ENCODE results near the gene PGR.

Gene PGR

DNA sequence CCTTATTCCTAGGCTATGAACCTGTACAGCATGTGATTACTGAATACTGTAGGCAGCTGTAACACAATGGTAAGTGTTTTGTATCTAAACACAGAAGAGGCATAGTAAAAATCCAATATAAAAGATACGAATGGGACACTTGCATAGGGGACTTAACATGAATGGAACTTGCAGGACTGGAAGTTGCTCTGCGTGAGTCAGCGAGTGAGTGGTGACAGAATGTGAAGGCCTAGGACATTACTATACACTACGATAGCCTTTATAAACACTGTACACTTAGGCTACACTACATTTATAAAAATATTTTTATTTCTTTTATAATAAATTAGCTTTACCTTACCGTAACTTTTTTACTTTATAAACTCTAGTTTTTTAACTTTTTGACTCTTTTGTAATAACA lies 81.1 kb downstream of the PGR start:
- no peak overlapping the region for H3K27ac ChIP-seq (ENCODE audit: low read depth, low read length)
- H3K23ac ChIP-seq (ENCODE audit: low read length): no peak overlapping the region
- no peak overlapping the region for H2AK5ac ChIP-seq (ENCODE audit: low read length)
- WGBS (ENCODE audit: extremely low coverage, insufficient coverage, low lambda C conversion rate): 100% methylated on average over 2 of the region's 5 CpGs
- no peak overlapping the region for H3K4me3 ChIP-seq (ENCODE audit: low read length)
- H3K36me3 ChIP-seq (ENCODE audit: control insufficient read depth, insufficient read depth, low read length): no peaks in the 10 kb centered on the region
- no peak for DNase-seq
- no peak overlapping the region for H2BK5ac ChIP-seq (ENCODE audit: low read length)
- H4K8ac ChIP-seq (ENCODE audit: low read depth, low read length): no peak overlapping the region
- no peak overlapping the region for H4K5ac ChIP-seq (ENCODE audit: low read length)
- no peaks in the 10 kb centered on the region for H3K79me1 ChIP-seq (ENCODE audit: low read length)
- H3K4me2 ChIP-seq (ENCODE audit: low read length): no peak overlapping the region
- H3K4ac ChIP-seq (ENCODE audit: low read depth, low read length): no peak overlapping the region
- no peaks in the 10 kb centered on the region for H3K4me1 ChIP-seq (ENCODE audit: control insufficient read depth, low read depth, low read length)
- H3K56ac ChIP-seq (ENCODE audit: low read length): no peak overlapping the region
- H2BK15ac ChIP-seq (replicated peaks; ENCODE audit: low read depth): no peak overlapping the region
- no peaks in the 10 kb centered on the region for H3K27me3 ChIP-seq (ENCODE audit: insufficient read depth, low read length, poor library complexity)
- H3K18ac ChIP-seq (ENCODE audit: low read length): no peak overlapping the region
- no peak overlapping the region for H2BK120ac ChIP-seq (ENCODE audit: low read depth, low read length)
- no peak overlapping the region for H3K9ac ChIP-seq (ENCODE audit: low read length)
- no peaks in the 10 kb centered on the region for H3K79me2 ChIP-seq (ENCODE audit: control insufficient read depth, insufficient read depth, low read length)

DNA sequence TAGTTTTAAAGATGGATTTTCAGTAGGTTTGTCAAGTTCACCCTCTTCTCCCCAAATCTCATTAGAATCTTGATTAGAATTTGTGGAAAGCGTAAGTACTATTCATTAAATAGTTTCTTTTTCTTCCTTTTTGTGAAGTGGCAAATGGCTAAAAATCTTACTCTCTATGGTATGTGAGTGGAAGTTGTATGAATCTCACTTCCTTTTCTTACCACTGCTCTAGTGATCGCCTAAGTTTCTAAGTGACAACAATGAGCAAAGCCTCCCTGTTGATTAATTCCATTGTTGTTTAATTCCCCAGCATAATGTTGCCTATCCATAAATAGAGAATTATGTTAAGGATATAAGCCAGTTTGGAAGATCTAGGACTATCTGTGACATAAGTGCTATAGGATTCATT lies 82.7 kb downstream of the PGR start:
- Histone ChIP-seq H3K4me1 (ENCODE audit: control insufficient read depth, low read depth, low read length) (no peaks in the 10 kb centered on the region), H2AK5ac (ENCODE audit: low read length) (no peak overlapping the region)
- DNase-seq: no peak

DNA sequence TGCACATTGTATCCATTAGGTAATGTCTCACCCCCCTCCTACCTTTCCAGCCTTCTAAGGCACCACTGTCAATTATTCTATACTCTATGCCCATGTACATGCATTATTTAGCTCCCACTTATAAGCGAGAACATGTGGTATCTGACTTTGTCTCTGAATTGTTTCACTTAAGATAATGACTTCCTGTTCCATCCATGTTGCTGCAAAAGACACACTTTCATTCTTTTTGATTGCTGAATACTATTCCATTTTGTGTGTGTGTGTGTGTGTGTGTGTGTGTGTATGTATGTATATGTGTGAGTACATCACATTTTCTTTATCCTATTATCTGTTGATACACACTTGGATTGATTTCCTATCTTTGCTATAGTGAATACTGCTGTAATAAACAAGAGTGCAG lies 84.2 kb downstream of the PGR start:
- Histone ChIP-seq H3K4me3 (ENCODE audit: low read length) (no peak overlapping the region), H4K8ac (ENCODE audit: low read depth, low read length) (no peak overlapping the region), H3K18ac (ENCODE audit: low read length) (no peak overlapping the region), H3K4ac (ENCODE audit: low read depth, low read length) (no peak overlapping the region), H3K79me2 (ENCODE audit: control insufficient read depth, insufficient read depth, low read length) (no peaks in the 10 kb centered on the region), H2BK120ac (ENCODE audit: low read depth, low read length) (no peak overlapping the region), H2BK5ac (ENCODE audit: low read length) (no peak overlapping the region), H3K23ac (ENCODE audit: low read length) (no peak overlapping the region), H3K4me2 (ENCODE audit: low read length) (no peak overlapping the region), H3K27ac (ENCODE audit: low read depth, low read length) (no peak overlapping the region), H2AK5ac (ENCODE audit: low read length) (no peak overlapping the region), H4K5ac (ENCODE audit: low read length) (no peak overlapping the region), H3K9ac (ENCODE audit: low read length) (no peak overlapping the region), H3K79me1 (ENCODE audit: low read length) (no peaks in the 10 kb centered on the region), H3K56ac (ENCODE audit: low read length) (no peak overlapping the region), H3K27me3 (ENCODE audit: insufficient read depth, low read length, poor library complexity) (no peaks in the 10 kb centered on the region), H3K4me1 (ENCODE audit: control insufficient read depth, low read depth, low read length) (no peaks in the 10 kb centered on the region), H2BK15ac (replicated peaks; ENCODE audit: low read depth) (no peak overlapping the region), H3K36me3 (ENCODE audit: control insufficient read depth, insufficient read depth, low read length) (no peaks in the 10 kb centered on the region)
- WGBS (ENCODE audit: extremely low coverage, insufficient coverage, low lambda C conversion rate): no CpG with 5 or more reads among the region's 1 CpG
- no peak for DNase-seq

More for the DNA sequence above, 82.7 kb downstream of the PGR start:
- no peak overlapping the region for H3K56ac ChIP-seq (ENCODE audit: low read length)
- no peak overlapping the region for H3K18ac ChIP-seq (ENCODE audit: low read length)
- no peaks in the 10 kb centered on the region for H3K79me2 ChIP-seq (ENCODE audit: control insufficient read depth, insufficient read depth, low read length)
- no peak overlapping the region for H3K4ac ChIP-seq (ENCODE audit: low read depth, low read length)
- H3K4me2 ChIP-seq (ENCODE audit: low read length): no peak overlapping the region
- H3K27ac ChIP-seq (ENCODE audit: low read depth, low read length): no peak overlapping the region
- WGBS (ENCODE audit: extremely low coverage, insufficient coverage, low lambda C conversion rate): no CpG with 5 or more reads among the region's 2 CpGs
- no peak overlapping the region for H3K9ac ChIP-seq (ENCODE audit: low read length)
- H3K23ac ChIP-seq (ENCODE audit: low read length): no peak overlapping the region
- no peaks in the 10 kb centered on the region for H3K36me3 ChIP-seq (ENCODE audit: control insufficient read depth, insufficient read depth, low read length)
- no peak overlapping the region for H3K4me3 ChIP-seq (ENCODE audit: low read length)
- no peak overlapping the region for H2BK120ac ChIP-seq (ENCODE audit: low read depth, low read length)
- no peak overlapping the region for H4K8ac ChIP-seq (ENCODE audit: low read depth, low read length)
- no peak overlapping the region for H2BK5ac ChIP-seq (ENCODE audit: low read length)
- H2BK15ac ChIP-seq (replicated peaks; ENCODE audit: low read depth): no peak overlapping the region
- H4K5ac ChIP-seq (ENCODE audit: low read length): no peak overlapping the region
- no peaks in the 10 kb centered on the region for H3K27me3 ChIP-seq (ENCODE audit: insufficient read depth, low read length, poor library complexity)
- no peaks in the 10 kb centered on the region for H3K79me1 ChIP-seq (ENCODE audit: low read length)

DNA sequence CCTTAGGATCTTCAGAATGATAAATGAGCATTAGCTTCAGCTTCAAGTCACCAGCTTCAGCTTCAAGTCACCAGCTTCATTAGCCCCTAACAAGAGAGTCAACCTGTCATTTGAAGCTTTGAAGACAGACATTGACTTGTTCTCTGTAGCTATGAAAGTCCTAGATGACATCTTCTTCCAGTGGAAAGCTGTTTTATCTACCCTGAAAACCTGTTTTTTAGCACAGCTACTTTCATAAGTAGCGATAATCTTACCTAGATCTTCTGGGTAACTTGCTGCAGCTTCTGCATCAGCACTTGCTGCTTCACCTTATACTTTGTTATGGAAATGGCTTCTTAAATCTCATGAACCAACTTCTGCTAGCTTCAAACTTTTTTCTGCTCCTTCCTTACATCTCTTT lies 85.7 kb downstream of the PGR start:
- H3K4ac ChIP-seq (ENCODE audit: low read depth, low read length): no peak overlapping the region
- no peak overlapping the region for H3K23ac ChIP-seq (ENCODE audit: low read length)
- H2BK15ac ChIP-seq (replicated peaks; ENCODE audit: low read depth): no peak overlapping the region
- WGBS (ENCODE audit: extremely low coverage, insufficient coverage, low lambda C conversion rate): no CpG with 5 or more reads among the region's 1 CpG
- no peak overlapping the region for H3K27ac ChIP-seq (ENCODE audit: low read depth, low read length)
- H4K8ac ChIP-seq (ENCODE audit: low read depth, low read length): no peak overlapping the region
- H3K56ac ChIP-seq (ENCODE audit: low read length): no peak overlapping the region
- H3K79me2 ChIP-seq (ENCODE audit: control insufficient read depth, insufficient read depth, low read length): no peaks in the 10 kb centered on the region
- H3K27me3 ChIP-seq (ENCODE audit: insufficient read depth, low read length, poor library complexity): no peaks in the 10 kb centered on the region
- no peaks in the 10 kb centered on the region for H3K79me1 ChIP-seq (ENCODE audit: low read length)
- H3K18ac ChIP-seq (ENCODE audit: low read length): no peak overlapping the region
- no peak overlapping the region for H4K5ac ChIP-seq (ENCODE audit: low read length)
- H3K36me3 ChIP-seq (ENCODE audit: control insufficient read depth, insufficient read depth, low read length): no peaks in the 10 kb centered on the region
- no peak overlapping the region for H3K4me2 ChIP-seq (ENCODE audit: low read length)
- H3K4me1 ChIP-seq (ENCODE audit: control insufficient read depth, low read depth, low read length): no peaks in the 10 kb centered on the region
- H2BK5ac ChIP-seq (ENCODE audit: low read length): no peak overlapping the region
- no peak for DNase-seq
- no peak overlapping the region for H3K9ac ChIP-seq (ENCODE audit: low read length)
- no peak overlapping the region for H2AK5ac ChIP-seq (ENCODE audit: low read length)
- H3K4me3 ChIP-seq (ENCODE audit: low read length): no peak overlapping the region
- H2BK120ac ChIP-seq (ENCODE audit: low read depth, low read length): no peak overlapping the region

DNA sequence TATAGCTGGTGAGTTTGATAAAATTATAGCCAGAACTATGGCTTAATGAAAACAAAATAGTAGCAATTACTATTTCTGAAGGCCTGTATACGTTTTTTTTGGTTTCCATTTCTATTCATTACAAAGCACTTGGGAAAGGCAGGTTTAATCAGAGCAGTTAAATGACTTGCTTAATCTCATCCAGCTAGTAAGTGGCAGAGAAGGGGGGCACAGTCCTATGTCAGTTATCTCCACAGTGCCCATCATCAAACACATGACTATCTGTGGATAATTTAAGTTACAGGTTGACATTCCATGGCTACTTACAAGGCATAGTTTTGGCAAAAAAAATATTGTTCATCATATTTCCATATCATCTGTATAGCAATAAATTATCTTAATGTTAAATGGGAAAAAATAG lies 93.7 kb downstream of the PGR start:
- Histone ChIP-seq H3K36me3 (ENCODE audit: control insufficient read depth, insufficient read depth, low read length) (no peaks in the 10 kb centered on the region), H2BK5ac (ENCODE audit: low read length) (no peak overlapping the region), H3K79me1 (ENCODE audit: low read length) (no peaks in the 10 kb centered on the region), H3K27me3 (ENCODE audit: insufficient read depth, low read length, poor library complexity) (no peaks in the 10 kb centered on the region), H3K18ac (ENCODE audit: low read length) (no peak overlapping the region), H2BK120ac (ENCODE audit: low read depth, low read length) (no peak overlapping the region), H3K4me2 (ENCODE audit: low read length) (no peak overlapping the region), H3K9ac (ENCODE audit: low read length) (no peak overlapping the region), H3K4me3 (ENCODE audit: low read length) (no peak overlapping the region), H3K4ac (ENCODE audit: low read depth, low read length) (no peak overlapping the region), H4K5ac (ENCODE audit: low read length) (no peak overlapping the region), H3K27ac (ENCODE audit: low read depth, low read length) (no peak overlapping the region), H4K8ac (ENCODE audit: low read depth, low read length) (no peak overlapping the region), H3K79me2 (ENCODE audit: control insufficient read depth, insufficient read depth, low read length) (no peaks in the 10 kb centered on the region), H2BK15ac (replicated peaks; ENCODE audit: low read depth) (no peak overlapping the region), H3K56ac (ENCODE audit: low read length) (no peak overlapping the region), H3K23ac (ENCODE audit: low read length) (no peak overlapping the region), H3K4me1 (ENCODE audit: control insufficient read depth, low read depth, low read length) (no peaks in the 10 kb centered on the region), H2AK5ac (ENCODE audit: low read length) (no peak overlapping the region)
- no CpG with 5 or more reads among the region's 1 CpG for WGBS (ENCODE audit: extremely low coverage, insufficient coverage, low lambda C conversion rate)
- DNase-seq: no peak

DNA sequence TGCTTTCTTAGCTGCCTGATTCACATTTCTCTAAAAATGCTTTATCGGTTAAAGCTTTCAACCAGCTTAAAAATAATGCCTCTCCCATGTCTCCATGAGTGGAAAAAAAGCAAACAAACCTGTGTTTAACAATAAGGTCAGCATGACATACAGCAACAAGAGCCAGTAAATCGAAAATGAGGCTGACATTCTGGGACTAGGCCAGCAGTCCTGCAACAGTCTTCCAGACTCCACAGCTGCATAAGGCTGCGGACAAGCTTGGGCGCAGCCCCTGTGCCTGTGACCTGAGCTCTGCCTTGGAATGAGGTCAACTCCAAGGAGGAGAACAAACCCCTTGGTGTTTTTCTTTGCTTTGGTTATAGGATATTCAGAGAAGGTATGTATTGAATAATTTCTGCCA lies 95.5 kb downstream of the PGR start:
- no peak overlapping the region for H2AK5ac ChIP-seq (ENCODE audit: low read length)
- no CpG with 5 or more reads among the region's 4 CpGs for WGBS (ENCODE audit: extremely low coverage, insufficient coverage, low lambda C conversion rate)
- no peak overlapping the region for H3K4me3 ChIP-seq (ENCODE audit: low read length)
- no peaks in the 10 kb centered on the region for H3K79me2 ChIP-seq (ENCODE audit: control insufficient read depth, insufficient read depth, low read length)
- H3K56ac ChIP-seq (ENCODE audit: low read length): no peak overlapping the region
- no peak overlapping the region for H2BK15ac ChIP-seq (replicated peaks; ENCODE audit: low read depth)
- H3K27me3 ChIP-seq (ENCODE audit: insufficient read depth, low read length, poor library complexity): no peaks in the 10 kb centered on the region
- H3K4me1 ChIP-seq (ENCODE audit: control insufficient read depth, low read depth, low read length): no peaks in the 10 kb centered on the region
- no peak for DNase-seq
- H3K9ac ChIP-seq (ENCODE audit: low read length): no peak overlapping the region
- H3K23ac ChIP-seq (ENCODE audit: low read length): no peak overlapping the region
- no peaks in the 10 kb centered on the region for H3K79me1 ChIP-seq (ENCODE audit: low read length)
- no peak overlapping the region for H4K5ac ChIP-seq (ENCODE audit: low read length)
- H3K4me2 ChIP-seq (ENCODE audit: low read length): no peak overlapping the region
- H3K4ac ChIP-seq (ENCODE audit: low read depth, low read length): no peak overlapping the region
- no peak overlapping the region for H3K18ac ChIP-seq (ENCODE audit: low read length)
- no peaks in the 10 kb centered on the region for H3K36me3 ChIP-seq (ENCODE audit: control insufficient read depth, insufficient read depth, low read length)
- H2BK120ac ChIP-seq (ENCODE audit: low read depth, low read length): no peak overlapping the region
- H4K8ac ChIP-seq (ENCODE audit: low read depth, low read length): no peak overlapping the region
- H3K27ac ChIP-seq (ENCODE audit: low read depth, low read length): no peak overlapping the region
- no peak overlapping the region for H2BK5ac ChIP-seq (ENCODE audit: low read length)

All from mesendoderm (in vitro differentiated cells).